ENCODE results near the gene ITGAD.

ITGAD gene

GRCh38 chr16:31361201-31362110 lies 31.7 kb upstream of the ITGAD start (continued):
- TF ChIP-seq ZNF362 (tag by site-specific recombination; IDR thresholded peaks at IDR 0.05) (no peak), KLF1 (tag by site-specific recombination; IDR thresholded peaks at IDR 0.05) (no peak)

GRCh38 chr16:31362476-31363405 lies 30.4 kb upstream of the ITGAD start:
- H3K4me1 ChIP-seq (ENCODE audit: control insufficient read depth, insufficient read depth, low read length), result no peaks in the 10 kb centered on the region
- H3K4me3 ChIP-seq (ENCODE audit: low read depth, low read length), result no peak overlapping the region
- H3K27ac ChIP-seq (ENCODE audit: extremely low read depth, low read depth, low read length), result no peak overlapping the region
- H3K9me3 ChIP-seq (ENCODE audit: control insufficient read depth, insufficient read depth, low read depth, low read length), result no peaks in the 10 kb centered on the region
- no peaks in the 10 kb centered on the region for H3K36me3 ChIP-seq (ENCODE audit: control insufficient read depth in 2 of 2, insufficient read depth in 1 of 2, low read length in 2 of 2)
- ChIA-PET CTCF (interaction anchor here (0.6 kb wide), 1 partner anchor 268 kb away, joined by 3 read pairs; the partner anchor contains the start of gene VKORC1), POLR2A (no interaction called here)
- TF ChIP-seq ZNF660 (tag by site-specific recombination; IDR thresholded peaks at IDR 0.05) (no peak), SCRT2 (tag by site-specific recombination; IDR thresholded peaks at IDR 0.05) (no peak), ZNF248 (tag by site-specific recombination; IDR thresholded peaks at IDR 0.05) (no peak), ELK4 (IDR thresholded peaks at IDR 0.05; ENCODE audit: borderline replicate concordance, low read depth, low read length) (no peak), REST (tag by site-specific recombination; IDR thresholded peaks at IDR 0.05) (no peak), ZSCAN23 (tag by site-specific recombination; IDR thresholded peaks at IDR 0.05) (no peak), ZNF140 (tag by site-specific recombination; IDR thresholded peaks at IDR 0.05) (no peak), ZNF37A (tag by site-specific recombination; IDR thresholded peaks at IDR 0.05) (no peak), PATZ1 (tag by site-specific recombination; IDR thresholded peaks at IDR 0.05) (no peak), SP7 (tag by site-specific recombination; IDR thresholded peaks at IDR 0.05) (no peak), ZNF174 (tag by site-specific recombination; IDR thresholded peaks at IDR 0.05) (no peak), ZNF18 (tag by site-specific recombination; IDR thresholded peaks at IDR 0.05) (no peak), WT1 (tag by site-specific recombination; IDR thresholded peaks at IDR 0.05) (no peak), ZNF549 (tag by site-specific recombination; IDR thresholded peaks at IDR 0.05) (no peak), ZBTB21 (tag by site-specific recombination; IDR thresholded peaks at IDR 0.05) (no peak), ZNF148 (tag by site-specific recombination; IDR thresholded peaks at IDR 0.05; ENCODE audit: borderline replicate concordance) (no peak), ZNF398 (tag by site-specific recombination; IDR thresholded peaks at IDR 0.05) (no peak)
